Type B pancreatic cell (in vitro differentiated cells): Measurements from ENCODE around the gene HECA. TPM values are rescaled to one million over a fixed set of nuclear protein-coding genes. Genes with fewer than 3 reads are reported as not detected.
A peak's percentile ranks its signal among the peaks of the same experiment; 100 is the strongest.

Experiments used
- DNase-seq: peaks from one replicate; pipeline ENCODE4 v3.0.0; 2021; ENCODE audit warnings: mixed read lengths; ENCODE audit not compliant: unreplicated experiment; ENCODE audit errors: extremely low spot score
- H3K27ac Mint-ChIP-seq: 2 replicates; pipeline ENCODE4 v1.8.0; 2021; ENCODE audit warnings: mild to moderate bottlenecking, mixed read lengths
- H3K27me3 Mint-ChIP-seq: 2 replicates; pipeline ENCODE4 v1.8.0; 2021; ENCODE audit warnings: mixed read lengths
- H3K36me3 Mint-ChIP-seq: 2 replicates; pipeline ENCODE4 v1.8.0; 2021; ENCODE audit warnings: mixed read lengths
- H3K4me1 Mint-ChIP-seq: one replicate; pipeline ENCODE4 v1.8.0; 2021; ENCODE audit warnings: mixed read lengths; ENCODE audit not compliant: unreplicated experiment
- H3K4me3 Mint-ChIP-seq: 2 replicates; pipeline ENCODE4 v1.8.0; 2021; ENCODE audit warnings: mild to moderate bottlenecking, mixed read lengths
- H3K9me3 Mint-ChIP-seq: 2 replicates; pipeline ENCODE4 v1.8.0; 2021; ENCODE audit warnings: mixed read lengths
- CTCF ChIP-seq: fragments of 200-600 bp; sonication (generic); conservative IDR thresholded peaks from 2 replicates; pipeline ENCODE4 v1.5.0; 2021; ENCODE audit warnings: antibody characterized with exemption, mild to moderate bottlenecking
- total RNA-seq: library from RNA; stranded (reverse); gene quantifications from 2 replicates; pipeline ENCODE4 v1.2.1, GENCODE V29; 2021; ENCODE audit warnings: low replicate concordance

HECA gene
- total RNA-seq, 1 donor from 2014 or later: 17.8 TPM

- Mint-ChIP-seq H3K9me3 (no peaks in the 10 kb centered on the region), H3K27me3 (peaks cover 3% of the 10 kb centered on the region), H3K4me1 (no peaks in the 10 kb centered on the region), H3K27ac (no peak overlapping the region), H3K4me3 (no peak overlapping the region), H3K36me3 (no peaks in the 10 kb centered on the region)
- DNase-seq: no peak
- peak; percentile 55 for TF ChIP-seq CTCF
These were observed 25.3 kb upstream of the HECA start for GRCh38 chr6:139109558-139109957.

GRCh38 chr6:139112146-139112545 lies 22.7 kb upstream of the HECA start:
- TF ChIP-seq CTCF: no peak
- no peaks in the 10 kb centered on the region for H3K4me1 Mint-ChIP-seq
- H3K27me3 Mint-ChIP-seq: peaks cover 3% of the 10 kb centered on the region
- H3K4me3 Mint-ChIP-seq: no peak overlapping the region
- no peaks in the 10 kb centered on the region for H3K36me3 Mint-ChIP-seq
- H3K9me3 Mint-ChIP-seq: no peaks in the 10 kb centered on the region
- H3K27ac Mint-ChIP-seq: peak overlapping the region; percentile 79
- no peak for DNase-seq

- Mint-ChIP-seq H3K27me3 (peaks cover 3% of the 10 kb centered on the region), H3K27ac (peak overlapping the region; percentile 79), H3K4me3 (peak overlapping the region; percentile 15), H3K9me3 (no peaks in the 10 kb centered on the region), H3K4me1 (no peaks in the 10 kb centered on the region), H3K36me3 (no peaks in the 10 kb centered on the region)
- TF ChIP-seq CTCF: no peak
- no peak for DNase-seq
These were observed 22.3 kb upstream of the HECA start for GRCh38 chr6:139112561-139112960.

GRCh38 chr6:139114746-139115145 lies 20.1 kb upstream of the HECA start:
- peaks cover 3% of the 10 kb centered on the region for H3K27me3 Mint-ChIP-seq
- H3K27ac Mint-ChIP-seq: peak overlapping the region; percentile 7
- DNase-seq: no peak
- H3K9me3 Mint-ChIP-seq: peaks cover 2% of the 10 kb centered on the region
- no peaks in the 10 kb centered on the region for H3K4me1 Mint-ChIP-seq
- no peak for TF ChIP-seq CTCF
- H3K36me3 Mint-ChIP-seq: no peaks in the 10 kb centered on the region
- H3K4me3 Mint-ChIP-seq: no peak overlapping the region

- Mint-ChIP-seq H3K27ac (no peak overlapping the region), H3K4me1 (no peaks in the 10 kb centered on the region), H3K27me3 (peaks cover 3% of the 10 kb centered on the region), H3K9me3 (peaks cover 9% of the 10 kb centered on the region), H3K4me3 (no peak overlapping the region), H3K36me3 (no peaks in the 10 kb centered on the region)
- no peak for TF ChIP-seq CTCF
- no peak for DNase-seq
These were observed 18.7 kb upstream of the HECA start for GRCh38 chr6:139115989-139116758.
